ENCODE measurements around the gene SOHLH1.

SOHLH1 gene

GRCh38 chr9:135703726-135704125 is 4.4 kb upstream of the SOHLH1 start:
- Histone ChIP-seq H3K36me3 (replicated peaks; ENCODE audit: insufficient read depth, low read length) (no peaks in the 10 kb centered on the region), H3K9ac (ENCODE audit: low read length) (no peak overlapping the region), H3K27me3 (replicated peaks; ENCODE audit: insufficient read depth, low read length) (peaks cover 92% of the 10 kb centered on the region), H3K9me3 (replicated peaks; ENCODE audit: insufficient read depth, low read length) (no peaks in the 10 kb centered on the region), H3K4me1 (ENCODE audit: low read length) (no peaks in the 10 kb centered on the region), H2AFZ (ENCODE audit: low read length) (no peak overlapping the region), H3K4me2 (ENCODE audit: low read depth, low read length) (no peak overlapping the region), H4K20me1 (ENCODE audit: insufficient read depth, low read length) (no peaks in the 10 kb centered on the region), H3K27ac (ENCODE audit: low read length) (no peak overlapping the region), H3K79me2 (ENCODE audit: low read length) (no peaks in the 10 kb centered on the region), H3K9me2 (replicated peaks; ENCODE audit: insufficient read depth, low read length) (no peaks in the 10 kb centered on the region), H3F3A (ENCODE audit: insufficient read depth, low read length) (no peaks in the 10 kb centered on the region), H3K4me3 (ENCODE audit: low read length) (no peak overlapping the region)
- DNase-seq: no peak
- TF ChIP-seq EZH2phosphoT487 (IDR thresholded peaks at IDR 0.05; ENCODE audit: low read length): no peak
- no peak for TF ChIP-seq EZH2 (optimal IDR thresholded peaks at IDR 0.05; ENCODE audit: low read depth, low read length)
- TF ChIP-seq CTCF (IDR thresholded peaks at IDR 0.05; ENCODE audit: low read length): no peak

GRCh38 chr9:135701959-135702721 is 2.9 kb upstream of the SOHLH1 start, which contains the start of gene KCNT1:
TSS of gene KCNT1 (plus strand) at chr9:135702185. CDS start at chr9:135702259, 74 bp downstream.
- Histone ChIP-seq H3K9me2 (replicated peaks; ENCODE audit: insufficient read depth, low read length) (no peaks in the 10 kb centered on the region), H3K4me2 (ENCODE audit: low read depth, low read length) (peak within 1 kb of the TSS; percentile 27; the same call in 1 of the 2 replicates), H3K27me3 (replicated peaks; ENCODE audit: insufficient read depth, low read length) (peaks cover 92% of the 10 kb centered on the region), H3K9me3 (replicated peaks; ENCODE audit: insufficient read depth, low read length) (no peaks in the 10 kb centered on the region), H3K4me1 (ENCODE audit: low read length) (no peaks in the 10 kb centered on the region), H4K20me1 (ENCODE audit: insufficient read depth, low read length) (no peaks in the 10 kb centered on the region), H3K36me3 (replicated peaks; ENCODE audit: insufficient read depth, low read length) (no peaks in the 10 kb centered on the region), H2AFZ (ENCODE audit: low read length) (no peak within 1 kb of the TSS), H3F3A (ENCODE audit: insufficient read depth, low read length) (no peaks in the 10 kb centered on the region), H3K9ac (ENCODE audit: low read length) (no peak within 1 kb of the TSS), H3K27ac (ENCODE audit: low read length) (no peak within 1 kb of the TSS), H3K4me3 (ENCODE audit: low read length) (no peak within 1 kb of the TSS; the same call in 1 of the 2 replicates), H3K79me2 (ENCODE audit: low read length) (no peaks in the 10 kb centered on the region)
- DNase-seq: peak; percentile 11
- TF ChIP-seq CTCF (IDR thresholded peaks at IDR 0.05; ENCODE audit: low read length): peak; percentile 83
- TF ChIP-seq EZH2 (optimal IDR thresholded peaks at IDR 0.05; ENCODE audit: low read depth, low read length): no peak

GRCh38 chr9:135701067-135701958 is 2.0 kb upstream of the SOHLH1 start:
- peaks cover 90% of the 10 kb centered on the region for H3K27me3 ChIP-seq (replicated peaks; ENCODE audit: insufficient read depth, low read length)
- H2AFZ ChIP-seq (ENCODE audit: low read length): no peak overlapping the region
- H3F3A ChIP-seq (ENCODE audit: insufficient read depth, low read length): no peaks in the 10 kb centered on the region
- TF ChIP-seq CTCF (IDR thresholded peaks at IDR 0.05; ENCODE audit: low read length) (no peak), EZH2 (optimal IDR thresholded peaks at IDR 0.05; ENCODE audit: low read depth, low read length) (no peak), EZH2phosphoT487 (IDR thresholded peaks at IDR 0.05; ENCODE audit: low read length) (no peak)
- H3K4me1 ChIP-seq (ENCODE audit: low read length): no peaks in the 10 kb centered on the region
- H3K9ac ChIP-seq (ENCODE audit: low read length): no peak overlapping the region
- DNase-seq: no peak
- H3K79me2 ChIP-seq (ENCODE audit: low read length): no peaks in the 10 kb centered on the region
- H3K9me2 ChIP-seq (replicated peaks; ENCODE audit: insufficient read depth, low read length): no peaks in the 10 kb centered on the region
- no peaks in the 10 kb centered on the region for H4K20me1 ChIP-seq (ENCODE audit: insufficient read depth, low read length)
- no peak overlapping the region for H3K4me3 ChIP-seq (ENCODE audit: low read length)
- no peaks in the 10 kb centered on the region for H3K9me3 ChIP-seq (replicated peaks; ENCODE audit: insufficient read depth, low read length)
- H3K27ac ChIP-seq (ENCODE audit: low read length): no peak overlapping the region
- H3K36me3 ChIP-seq (replicated peaks; ENCODE audit: insufficient read depth, low read length): no peaks in the 10 kb centered on the region
- no peak overlapping the region; the same call in 1 of the 2 replicates for H3K4me2 ChIP-seq (ENCODE audit: low read depth, low read length)
